LNCaP clone FGC (cell line): ENCODE data around the gene TRIP13.

Experiments
- DNase-seq: peaks from one replicate; pipeline ENCODE4 v3.0.0-alpha.2; 2011; ENCODE audit warnings: low read depth
- H3K4me3 ChIP-seq: 2 replicates; pipeline ENCODE4 v1.5.1; 2011; ENCODE audit warnings: mild to moderate bottlenecking, low read depth, low read length, control low read depth
- CTCF ChIP-seq: IDR thresholded peaks from 2 replicates; pipeline ENCODE4 v1.5.1; 2012; ENCODE audit warnings: mild to moderate bottlenecking; ENCODE audit not compliant: control insufficient read depth, insufficient read depth; ENCODE audit errors: extremely low read depth

The TRIP13 gene

GRCh38 chr5:953535-954449 is 61.1 kb downstream of the TRIP13 start:
- DNase-seq: no peak
- no peak for TF ChIP-seq CTCF
- no peak overlapping the region for H3K4me3 ChIP-seq

- DNase-seq: no peak
- TF ChIP-seq CTCF: no peak
- no peak overlapping the region for H3K4me3 ChIP-seq
These were observed 63.4 kb downstream of the TRIP13 start for GRCh38 chr5:955886-956761.

- no peak overlapping the region for H3K4me3 ChIP-seq
- no peak for DNase-seq
- no peak for TF ChIP-seq CTCF
These were observed 64.5 kb downstream of the TRIP13 start for GRCh38 chr5:956941-957747.

GRCh38 chr5:957748-958485 is 65.2 kb downstream of the TRIP13 start:
- DNase-seq: no peak
- no peak overlapping the region for H3K4me3 ChIP-seq
- TF ChIP-seq CTCF: no peak

- H3K4me3 ChIP-seq: no peak overlapping the region
- TF ChIP-seq CTCF: no peak
- peak; percentile 7 for DNase-seq
These were observed 66.3 kb downstream of the TRIP13 start for GRCh38 chr5:958701-959571.
